Thyroid gland (tissue), 4 donors: ENCODE measurements around the gene CLDN19. TPM values are rescaled to one million over a fixed set of nuclear protein-coding genes. Genes with fewer than 3 reads are reported as not detected.

Experiments used
- DNase-seq, 2 donors: peaks; one replicate each; pipeline ENCODE4 v3.0.0-alpha.2; 2019
- H3K27ac ChIP-seq, 3 donors: fragments of 200-600 bp; sonication (generic); 1 replicate in 2 of 3; 2 replicates in 1 of 3; pipeline ENCODE4 v1.5.1; 2016 to 2019; ENCODE audit warnings: mild to moderate bottlenecking in 1 of 3, moderate library complexity in 1 of 3
- H3K27me3 ChIP-seq: fragments of 200-600 bp; sonication (generic); one replicate; pipeline ENCODE4 v1.5.1; 2019
- H3K36me3 ChIP-seq, 2 donors: fragments of 200-600 bp; sonication (generic); one replicate each; pipeline ENCODE4 v1.5.1; 2016 to 2019
- H3K4me1 ChIP-seq, 2 donors: fragments of 200-600 bp; sonication (generic); one replicate each; pipeline ENCODE4 v1.5.1; 2017 to 2019
- H3K4me3 ChIP-seq, 3 donors: fragments of 200-600 bp; sonication (generic); replicated peaks in 1 of 3; 1 replicate in 2 of 3; 2 replicates in 1 of 3; pipeline ENCODE4 v1.5.1; 2016; ENCODE audit warnings: mild to moderate bottlenecking in 1 of 3
- H3K9me3 ChIP-seq: fragments of 200-600 bp; sonication (generic); one replicate; pipeline ENCODE4 v1.5.1; 2017
- POLR2A ChIP-seq, 2 donors: fragments of 450-650 bp; IDR thresholded peaks; one replicate each; pipeline ENCODE4 v1.6.1; 2017; ENCODE audit warnings: antibody characterized with exemption in 2 of 2, mild to moderate bottlenecking in 2 of 2, moderate library complexity in 1 of 2
- WGBS, 2 donors: methylation state at CpG; one replicate each; pipeline ENCODE4 v1.1.5; 2017; 5-methylcytosine and 5-hydroxymethylcytosine counted together
- intact Hi-C: fragments of 100-400 bp; cut with DNase I; formaldehyde crosslinking; loops from one replicate; pipeline ENCODE4 v1.15.1; 2023
- total RNA-seq, 4 donors: library from RNA; depleted of rRNA; stranded (reverse); fragments of >200 nt; gene quantifications; one replicate each; pipeline ENCODE4 v1.2.3, GENCODE V29; 2016
- TF ChIP-seq, protein P1 (sequence below), 6 experiments: fragments of 200-600 bp in 3 of 6; fragments of 450-650 bp in 3 of 6; sonication (generic) in 3 of 6; IDR thresholded peaks; one replicate each; pipeline ENCODE4 v1.5.1; 2016 to 2019; ENCODE audit warnings: antibody characterized with exemption in 6 of 6, mild to moderate bottlenecking in 2 of 6, inconsistent platforms in 1 of 6, moderate library complexity in 1 of 6

The CLDN19 gene
- total RNA-seq, 4 donors from 2014 or later = not detected

DNA sequence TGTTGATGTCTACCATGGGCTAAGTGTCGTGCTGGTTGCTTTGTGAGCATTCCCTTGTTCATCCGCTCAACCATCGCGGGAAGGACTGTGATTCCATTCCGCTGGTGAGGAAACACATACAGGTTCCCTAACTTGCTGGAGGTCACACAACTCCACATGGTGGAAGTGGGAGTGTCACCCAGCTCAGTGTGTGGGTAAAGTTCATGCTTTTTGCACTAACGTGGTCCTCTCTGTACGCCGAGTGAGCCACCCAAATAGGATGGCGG is 4.0 kb upstream of the CLDN19 start:
- TF ChIP-seq, protein P1, sequence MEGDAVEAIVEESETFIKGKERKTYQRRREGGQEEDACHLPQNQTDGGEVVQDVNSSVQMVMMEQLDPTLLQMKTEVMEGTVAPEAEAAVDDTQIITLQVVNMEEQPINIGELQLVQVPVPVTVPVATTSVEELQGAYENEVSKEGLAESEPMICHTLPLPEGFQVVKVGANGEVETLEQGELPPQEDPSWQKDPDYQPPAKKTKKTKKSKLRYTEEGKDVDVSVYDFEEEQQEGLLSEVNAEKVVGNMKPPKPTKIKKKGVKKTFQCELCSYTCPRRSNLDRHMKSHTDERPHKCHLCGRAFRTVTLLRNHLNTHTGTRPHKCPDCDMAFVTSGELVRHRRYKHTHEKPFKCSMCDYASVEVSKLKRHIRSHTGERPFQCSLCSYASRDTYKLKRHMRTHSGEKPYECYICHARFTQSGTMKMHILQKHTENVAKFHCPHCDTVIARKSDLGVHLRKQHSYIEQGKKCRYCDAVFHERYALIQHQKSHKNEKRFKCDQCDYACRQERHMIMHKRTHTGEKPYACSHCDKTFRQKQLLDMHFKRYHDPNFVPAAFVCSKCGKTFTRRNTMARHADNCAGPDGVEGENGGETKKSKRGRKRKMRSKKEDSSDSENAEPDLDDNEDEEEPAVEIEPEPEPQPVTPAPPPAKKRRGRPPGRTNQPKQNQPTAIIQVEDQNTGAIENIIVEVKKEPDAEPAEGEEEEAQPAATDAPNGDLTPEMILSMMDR (IDR thresholded peaks at IDR 0.05) = no peak
- no peak for TF ChIP-seq POLR2A (IDR thresholded peaks at IDR 0.05)

DNA sequence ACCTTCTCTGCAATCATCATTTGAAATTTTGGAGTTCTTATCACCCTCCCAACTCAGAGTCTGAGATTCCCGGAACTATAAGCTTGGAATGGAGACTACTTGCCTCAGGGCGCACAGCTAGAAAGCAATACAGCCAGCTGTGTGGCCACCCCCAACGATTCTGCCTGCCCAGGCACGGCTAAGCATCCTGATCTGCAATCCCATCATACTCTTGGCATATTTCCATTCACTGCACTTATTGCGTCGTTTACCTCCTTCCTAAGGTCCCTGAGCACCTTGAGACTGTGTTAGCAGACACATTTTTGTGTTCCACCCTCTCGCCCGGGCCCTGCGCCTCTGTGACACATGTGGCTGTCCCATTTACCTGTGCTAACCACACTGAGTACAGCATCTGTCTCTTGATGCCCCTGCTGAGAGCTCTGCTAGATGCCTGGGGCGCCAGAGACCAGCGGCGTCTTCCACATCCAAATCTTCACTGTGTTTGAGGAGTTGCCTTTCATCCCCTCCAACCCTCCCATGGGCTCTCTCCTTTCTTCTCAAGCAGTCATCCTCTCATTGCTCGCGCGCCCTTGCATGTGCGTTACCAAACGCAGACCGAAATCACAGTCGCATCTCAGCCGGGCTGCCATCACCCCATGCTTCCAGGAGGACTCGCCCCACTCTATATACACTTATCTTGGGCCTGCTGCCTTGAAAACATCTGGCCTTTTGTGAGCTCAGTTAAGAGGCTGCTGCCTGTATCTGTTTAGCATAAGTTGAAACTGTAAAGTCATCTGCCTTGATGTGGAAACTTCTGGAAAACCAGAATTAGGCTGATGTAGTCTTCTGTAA is 3.5 kb upstream of the CLDN19 start:
- Histone ChIP-seq H3K27me3 (no peaks in the 10 kb centered on the region), H3K4me1 (no peaks in the 10 kb centered on the region), H3K9me3 (no peaks in the 10 kb centered on the region), H3K36me3 (peaks cover 6 to 11% of the 10 kb centered on the region in 2 donors), H3K27ac (no peak overlapping the region), H3K4me3 (no peak overlapping the region)
- intact Hi-C loops = loop anchor here (5.0 kb wide), 1 partner anchor 161 kb away; no protein-coding TSS in a partner anchor
- no peak for DNase-seq
- 79 to 80% methylated on average over 21 of the region's 21 CpGs for WGBS, 2 donors
- TF ChIP-seq, protein P1 (IDR thresholded peaks at IDR 0.05) = no peak
- TF ChIP-seq POLR2A (IDR thresholded peaks at IDR 0.05) = no peak

More for the DNA sequence above, 4.0 kb upstream of the CLDN19 start:
- Histone ChIP-seq H3K9me3 (no peaks in the 10 kb centered on the region), H3K4me3 (no peak overlapping the region), H3K27ac (no peak overlapping the region), H3K4me1 (no peaks in the 10 kb centered on the region), H3K27me3 (no peaks in the 10 kb centered on the region), H3K36me3 (peaks cover 6 to 11% of the 10 kb centered on the region in 2 donors)
- intact Hi-C loops = loop anchor here (5.0 kb wide), 1 partner anchor 162 kb away; no protein-coding TSS in a partner anchor
- no peak for DNase-seq
- 86 to 93% methylated on average over 9 of the region's 9 CpGs for WGBS, 2 donors

DNA sequence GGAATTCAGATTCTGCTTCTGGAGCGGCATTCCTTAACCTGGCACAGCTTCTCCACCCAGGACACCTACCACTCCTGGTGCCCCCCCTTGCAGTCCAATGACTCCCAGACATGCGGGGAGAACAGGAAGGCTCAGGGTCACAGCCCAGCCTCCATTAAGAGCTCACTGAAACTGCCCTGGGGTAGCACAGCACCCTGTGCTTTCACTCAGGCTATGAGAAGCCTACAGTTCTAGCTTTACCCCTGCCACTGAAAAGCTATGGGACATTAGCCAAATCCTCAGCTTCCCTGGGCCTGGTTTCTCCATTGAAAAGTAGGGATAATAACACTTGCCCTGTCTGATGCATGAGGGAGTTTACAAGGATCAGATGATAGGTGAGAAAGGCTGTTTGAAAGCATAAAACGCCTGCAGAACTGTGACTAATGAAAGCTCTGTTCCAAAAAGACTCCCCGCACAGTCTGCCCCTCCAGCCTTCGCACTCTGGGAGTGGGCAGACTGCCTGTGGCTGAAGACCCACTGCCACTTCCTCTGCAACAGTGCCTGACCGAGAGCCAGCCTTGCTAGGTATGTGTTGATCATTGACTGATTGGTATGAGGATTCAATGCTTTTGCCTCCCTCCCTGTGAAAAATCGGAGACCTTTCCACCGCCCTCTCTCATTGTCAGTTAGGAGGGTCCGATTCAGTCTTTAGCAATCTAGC is 2.7 kb upstream of the CLDN19 start:
- TF ChIP-seq, protein P1 (IDR thresholded peaks at IDR 0.05) = no peak
- no peak for TF ChIP-seq POLR2A (IDR thresholded peaks at IDR 0.05)
- H3K4me1 ChIP-seq = no peaks in the 10 kb centered on the region
- intact Hi-C loops = loop anchor here (5.0 kb wide), 1 partner anchor 160 kb away; no protein-coding TSS in a partner anchor
- no peaks in the 10 kb centered on the region for H3K27me3 ChIP-seq
- 80 to 83% methylated on average over 9 of the region's 9 CpGs for WGBS, 2 donors
- no peak overlapping the region for H3K27ac ChIP-seq
- H3K36me3 ChIP-seq = peaks cover 6 to 11% of the 10 kb centered on the region in 2 donors
- H3K4me3 ChIP-seq = no peak overlapping the region
- no peaks in the 10 kb centered on the region for H3K9me3 ChIP-seq
- DNase-seq = no peak

DNA sequence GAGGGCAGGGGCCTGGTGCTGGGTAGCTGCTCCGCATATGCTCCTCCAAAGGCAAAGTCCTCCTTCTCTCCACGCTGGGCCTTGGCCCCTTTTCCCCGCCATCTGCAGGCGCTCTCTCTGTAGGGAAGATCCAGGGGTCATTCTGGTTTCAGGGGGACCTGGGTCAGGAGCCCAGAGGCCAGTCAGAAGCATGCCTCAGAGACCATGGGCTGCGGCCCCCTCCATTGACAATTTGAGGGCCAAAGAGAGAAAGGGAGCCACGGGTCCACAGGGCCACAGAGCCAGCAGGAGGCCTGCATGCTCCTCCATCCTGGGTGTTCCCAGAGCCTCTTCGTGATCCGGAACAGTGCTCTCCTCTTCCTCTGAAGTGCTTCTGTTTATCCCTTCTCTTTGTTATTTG is 2.1 kb upstream of the CLDN19 start:
- intact Hi-C loops = loop anchor here (5.0 kb wide), 1 partner anchor 160 kb away; no protein-coding TSS in a partner anchor
- Histone ChIP-seq H3K27me3 (no peaks in the 10 kb centered on the region), H3K4me1 (no peaks in the 10 kb centered on the region), H3K36me3 (peaks cover 6 to 11% of the 10 kb centered on the region in 2 donors), H3K9me3 (no peaks in the 10 kb centered on the region), H3K27ac (no peak overlapping the region), H3K4me3 (no peak overlapping the region)
- 91% methylated on average over 8 of the region's 8 CpGs for WGBS, 2 donors
- TF ChIP-seq, protein P1 (IDR thresholded peaks at IDR 0.05) = no peak
- no peak for TF ChIP-seq POLR2A (IDR thresholded peaks at IDR 0.05)
- no peak for DNase-seq

DNA sequence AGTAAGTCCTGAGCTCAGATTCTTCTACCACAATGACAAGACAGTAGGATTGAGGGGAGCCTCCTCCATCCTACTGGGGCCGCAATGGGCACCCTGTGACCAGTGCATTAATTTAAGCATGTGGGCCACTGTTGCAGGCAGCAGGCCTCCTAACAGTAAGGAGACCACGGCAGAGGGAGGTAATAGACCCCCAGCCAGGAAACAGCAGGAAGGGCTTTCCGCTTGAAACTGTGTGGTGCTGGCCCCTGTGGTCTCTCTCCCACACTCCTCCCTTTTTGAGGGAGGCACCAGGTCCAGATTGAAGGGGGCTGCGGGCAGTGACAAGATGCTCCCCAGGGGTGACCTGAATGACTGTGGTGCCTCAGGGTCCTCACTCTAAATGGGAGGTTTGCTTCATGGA is 1.7 kb upstream of the CLDN19 start:
- H3K4me1 ChIP-seq = no peaks in the 10 kb centered on the region
- intact Hi-C loops = loop anchor here (5.0 kb wide), 1 partner anchor 159 kb away; no protein-coding TSS in a partner anchor
- H3K4me3 ChIP-seq = no peak overlapping the region
- no peak for TF ChIP-seq POLR2A (IDR thresholded peaks at IDR 0.05)
- TF ChIP-seq, protein P1 (IDR thresholded peaks at IDR 0.05) = no peak
- H3K9me3 ChIP-seq = no peaks in the 10 kb centered on the region
- H3K36me3 ChIP-seq = peaks cover 5 to 10% of the 10 kb centered on the region in 2 donors
- DNase-seq = no peak
- no peaks in the 10 kb centered on the region for H3K27me3 ChIP-seq
- 83 to 93% methylated on average over 3 to 4 of the region's 4 CpGs for WGBS, 2 donors
- no peak overlapping the region for H3K27ac ChIP-seq
